ENCODE results near the gene SERPINB6.
"Not testable (repeated sequence)": the region's sequence is repeated elsewhere in the genome, so short reads cannot be mapped to it uniquely, and the experiment has no call there.

The SERPINB6 gene

DNA sequence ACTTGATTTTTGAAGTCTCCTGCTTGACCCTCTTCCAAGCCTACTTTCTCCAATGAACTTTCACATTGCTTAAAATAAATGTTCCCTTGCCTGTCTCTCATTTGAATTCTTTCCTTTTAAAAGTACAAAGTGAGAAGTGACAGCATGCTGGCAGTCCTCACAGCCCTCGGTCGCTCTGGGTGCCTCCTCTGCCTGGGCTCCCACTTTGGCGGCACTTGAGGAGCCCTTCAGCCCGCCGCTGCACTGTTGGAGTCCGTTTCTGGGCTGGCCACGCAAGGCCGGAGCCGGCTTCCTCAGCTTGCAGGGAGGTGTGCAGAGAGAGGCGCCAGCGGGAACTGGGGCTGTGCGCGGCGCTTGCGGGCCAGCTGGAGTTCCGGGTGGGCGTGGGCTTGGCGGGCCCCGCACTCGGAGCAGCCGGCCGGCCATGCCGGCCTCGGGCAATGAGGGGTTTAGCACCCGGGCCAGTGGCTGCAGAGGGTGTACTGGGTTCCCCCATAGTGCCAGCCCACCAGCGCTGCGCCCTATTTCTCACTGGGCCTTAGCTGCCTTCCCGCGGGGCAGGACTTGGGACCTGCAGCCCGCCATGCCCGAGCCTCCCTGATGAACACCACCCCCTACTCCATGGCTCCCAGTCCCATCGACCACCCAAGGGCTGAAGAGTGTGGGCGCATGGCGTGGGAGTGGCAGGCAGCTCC is 31.9 kb downstream of the SERPINB6 start:
- no peak for DNase-seq (ENCODE audit: low read depth, low spot score)

DNA sequence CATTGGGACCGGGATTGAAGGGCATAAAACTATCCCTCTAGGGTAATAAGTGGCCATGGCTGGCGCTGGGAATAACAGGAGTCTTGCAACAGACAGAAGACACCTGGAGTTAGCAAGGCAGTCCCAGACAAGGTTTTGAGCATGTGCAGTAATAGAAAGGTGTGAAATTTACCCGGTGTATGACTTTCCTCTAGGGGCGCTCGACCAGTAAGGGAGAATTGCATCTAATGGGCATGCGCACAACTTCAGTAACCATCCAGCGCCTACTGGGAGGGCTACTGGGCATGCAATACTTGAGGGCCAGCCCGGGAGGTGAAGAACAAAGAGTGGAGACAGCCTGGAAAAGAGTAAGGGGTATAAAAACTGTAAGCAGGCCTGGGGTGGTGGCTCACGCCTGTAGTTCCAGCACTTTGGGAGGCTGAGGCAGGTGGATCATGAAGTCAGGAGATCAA is 32.7 kb downstream of the SERPINB6 start:
- no peak for DNase-seq (ENCODE audit: low read depth, low spot score)

DNA sequence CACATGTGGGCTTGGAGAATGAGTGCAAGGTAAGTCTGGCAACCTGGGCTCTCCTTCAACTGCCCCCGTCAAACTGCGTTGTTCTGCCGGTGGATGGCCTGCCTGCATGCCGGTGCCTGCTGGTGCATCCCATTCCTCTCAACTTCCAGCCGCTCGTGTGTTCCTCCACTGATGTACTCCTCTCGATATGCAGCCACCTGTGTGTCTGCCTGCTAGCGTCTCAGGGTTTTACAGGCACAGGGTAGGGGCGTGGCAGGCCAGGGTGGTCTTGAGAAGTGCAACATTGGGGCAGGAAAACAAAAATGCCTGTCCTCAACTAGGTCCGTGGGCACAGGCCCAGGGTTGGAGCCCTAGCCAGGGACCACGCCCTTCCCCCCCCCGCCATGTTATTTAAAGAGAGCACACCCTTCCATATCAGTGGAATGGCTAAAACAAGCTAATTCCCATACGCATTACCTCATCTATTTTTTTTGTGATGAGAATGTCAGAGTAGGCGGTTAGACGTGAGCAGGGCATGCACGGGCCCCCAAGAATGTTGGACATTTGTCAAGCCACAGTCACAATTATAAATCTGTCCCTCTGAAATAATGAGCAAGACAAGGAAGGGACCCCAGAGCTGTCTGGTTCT is 33.2 kb downstream of the SERPINB6 start:
- no peak for DNase-seq (ENCODE audit: low read depth, low spot score)

DNA sequence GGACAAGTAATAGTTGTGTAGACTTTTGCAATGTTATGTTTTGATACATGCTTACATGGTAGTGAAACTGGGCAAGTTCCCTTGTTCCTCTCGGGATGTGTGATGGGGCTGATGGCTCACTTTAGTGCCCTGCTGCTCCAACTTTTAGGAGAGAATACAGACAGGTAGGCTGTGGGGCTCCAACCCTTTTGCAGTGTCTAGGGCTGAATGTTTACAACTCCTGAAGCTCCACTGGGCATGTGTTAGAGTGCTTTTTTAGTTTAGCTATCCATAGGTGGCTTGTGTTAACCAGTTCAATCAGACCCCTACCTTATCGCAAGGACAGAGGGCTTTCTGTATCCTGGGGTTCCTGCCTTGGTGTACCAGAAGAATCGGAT is 33.8 kb downstream of the SERPINB6 start:
- DNase-seq (ENCODE audit: low read depth, low spot score) = no peak

DNA sequence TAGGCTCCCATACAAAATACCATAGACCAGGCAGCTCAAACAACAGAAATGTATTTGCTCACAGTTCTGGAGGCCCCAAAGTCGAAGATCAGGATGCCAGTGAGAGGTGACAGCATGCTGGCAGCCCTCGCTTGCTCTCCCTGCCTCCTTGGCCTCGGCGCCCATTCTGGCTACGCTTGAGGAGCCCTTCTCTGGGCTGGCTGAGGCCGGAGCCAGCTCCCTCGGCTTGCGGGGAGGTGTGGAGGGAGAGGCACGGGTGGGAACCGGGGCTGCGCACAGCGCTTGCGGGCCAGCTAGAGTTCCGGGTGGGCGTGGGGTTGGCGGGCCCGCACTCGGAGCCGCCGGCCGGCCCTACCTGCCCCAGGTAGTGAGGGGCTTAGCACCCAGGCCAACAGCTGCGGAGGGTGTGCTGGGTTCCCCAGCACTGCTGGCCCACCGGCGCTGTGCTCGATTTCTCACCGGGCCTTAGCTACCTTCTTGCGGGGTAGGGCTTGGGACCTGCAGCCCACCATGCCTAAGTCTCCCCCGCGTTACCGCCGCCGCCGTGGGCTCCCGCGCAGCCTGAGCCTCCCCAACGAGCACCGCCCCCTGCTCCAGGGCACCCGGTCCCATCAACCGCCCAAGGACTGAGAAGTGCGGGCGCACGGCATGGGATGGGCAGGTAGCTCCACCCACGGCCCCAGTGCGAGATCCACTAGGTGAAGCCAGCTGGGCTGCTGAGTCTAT is 35.6 kb downstream of the SERPINB6 start:
- DNase-seq (ENCODE audit: low read depth, low spot score) = no peak

DNA sequence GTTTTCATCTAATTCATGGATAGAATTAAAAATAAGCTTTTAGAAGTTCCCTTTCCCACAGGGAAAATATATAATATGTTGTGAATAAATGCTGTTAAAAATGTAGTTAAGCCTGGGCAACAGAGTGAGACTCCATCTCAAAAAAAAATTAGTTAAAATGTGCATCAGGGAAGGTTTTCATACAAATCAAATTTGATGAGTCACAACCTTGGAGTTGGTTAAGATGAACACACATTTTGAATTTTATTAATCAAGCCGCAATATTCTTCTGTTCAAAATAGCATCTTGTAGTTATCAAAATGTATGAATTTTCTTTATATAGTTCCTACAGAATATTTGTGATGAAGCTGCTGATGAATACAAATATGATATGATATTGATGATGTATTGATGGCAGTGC is 37.3 kb downstream of the SERPINB6 start:
- DNase-seq (ENCODE audit: low read depth, low spot score) = no peak

DNA sequence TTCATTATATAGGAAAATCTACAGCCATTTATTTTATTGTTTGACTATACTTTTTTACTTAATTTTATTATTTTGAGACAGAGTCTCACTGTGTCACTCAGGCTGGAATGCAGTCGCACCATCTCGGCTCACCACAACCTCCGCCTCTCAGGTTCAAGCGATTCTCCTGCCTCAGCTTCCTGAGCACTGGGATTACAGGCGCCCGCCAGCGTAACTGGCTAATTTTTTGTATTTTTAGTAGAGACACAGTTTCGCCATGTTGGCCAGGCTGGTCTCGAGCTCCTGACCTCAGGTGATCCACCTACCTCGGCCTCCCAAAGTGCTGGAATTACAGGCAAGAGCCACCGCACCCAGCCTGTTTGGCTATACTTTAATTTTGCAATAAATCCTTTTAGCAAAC is 38.5 kb downstream of the SERPINB6 start:
- not testable (repeated sequence) for DNase-seq (ENCODE audit: low read depth, low spot score)

DNA sequence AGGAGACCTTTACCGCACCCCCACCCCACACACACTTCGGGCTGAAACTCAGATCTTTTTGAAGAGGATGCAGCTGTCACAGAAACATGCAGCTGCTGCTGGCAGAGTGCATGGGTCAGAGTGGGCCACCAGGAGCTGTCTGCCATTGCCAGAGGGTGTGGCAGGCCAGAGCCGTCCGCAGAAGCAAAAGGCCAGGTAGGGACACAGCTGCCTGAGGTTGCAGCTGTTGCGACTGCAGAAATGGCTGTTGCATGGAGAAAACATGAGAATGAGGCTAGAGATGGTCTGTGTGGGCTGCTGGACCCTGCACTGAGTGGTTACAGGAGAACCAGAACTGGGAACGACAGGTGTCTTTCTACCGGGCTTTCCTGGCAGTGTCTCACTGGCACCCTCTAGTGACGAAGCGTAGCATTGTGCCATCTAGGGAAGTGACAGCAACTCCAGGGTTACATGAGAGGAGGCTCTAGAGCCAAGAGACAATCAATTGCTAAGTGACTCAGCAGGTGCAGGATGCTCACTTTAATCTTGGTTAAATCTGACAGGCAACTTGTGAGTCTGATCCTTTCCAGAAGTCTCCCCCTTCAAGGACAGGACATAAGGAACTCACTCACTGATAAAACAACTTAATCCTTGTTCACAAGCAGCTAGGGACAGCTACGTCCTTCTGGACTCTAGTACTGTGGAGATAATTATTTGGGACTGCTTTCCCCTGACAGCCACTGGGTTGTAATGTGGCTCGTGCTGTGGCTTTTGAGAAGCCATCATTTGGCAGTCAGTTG is 39.2 kb downstream of the SERPINB6 start:
- peak; percentile 97 for DNase-seq (ENCODE audit: low read depth, low spot score)

DNA sequence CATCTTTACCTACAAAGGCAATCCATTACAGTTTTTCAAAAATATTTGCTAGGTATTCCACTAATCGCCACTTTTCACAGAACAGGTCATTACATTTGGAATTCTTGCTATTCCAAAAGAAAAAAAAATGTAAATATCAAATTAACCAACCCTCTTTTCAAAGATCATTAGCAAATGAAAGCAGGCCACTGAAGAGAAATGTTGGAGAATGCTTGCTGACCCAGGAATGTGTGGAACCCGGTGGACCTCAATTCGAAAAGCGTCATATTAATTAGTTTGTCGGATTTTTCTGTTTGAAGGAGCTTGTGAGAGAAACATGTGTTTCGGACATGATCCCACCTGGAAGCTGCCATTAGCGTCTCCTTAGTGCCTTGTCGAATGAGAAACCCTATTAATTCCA is 40.3 kb downstream of the SERPINB6 start:
- no peak for DNase-seq (ENCODE audit: low read depth, low spot score)

DNA sequence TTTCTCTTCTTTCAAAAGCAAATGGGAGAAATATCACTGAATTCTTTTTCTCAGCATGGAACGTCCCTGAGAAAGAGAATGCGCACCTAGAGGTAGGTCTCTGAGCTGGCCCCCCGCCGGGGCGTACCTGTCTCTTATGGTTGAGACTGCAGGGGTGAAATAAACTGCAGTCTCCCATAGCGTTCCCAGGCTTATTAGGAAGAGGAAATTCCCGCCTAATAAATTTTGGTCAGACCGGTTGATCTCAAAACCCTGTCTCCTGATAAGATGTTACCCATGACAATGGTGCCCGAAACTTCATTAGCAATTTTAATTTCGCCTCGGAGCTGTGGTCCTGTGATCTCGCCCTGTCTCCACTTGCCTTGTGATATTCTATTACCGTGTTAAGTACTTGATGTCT is 43.4 kb downstream of the SERPINB6 start:
- DNase-seq (ENCODE audit: low read depth, low spot score) = peak; percentile 66

DNA sequence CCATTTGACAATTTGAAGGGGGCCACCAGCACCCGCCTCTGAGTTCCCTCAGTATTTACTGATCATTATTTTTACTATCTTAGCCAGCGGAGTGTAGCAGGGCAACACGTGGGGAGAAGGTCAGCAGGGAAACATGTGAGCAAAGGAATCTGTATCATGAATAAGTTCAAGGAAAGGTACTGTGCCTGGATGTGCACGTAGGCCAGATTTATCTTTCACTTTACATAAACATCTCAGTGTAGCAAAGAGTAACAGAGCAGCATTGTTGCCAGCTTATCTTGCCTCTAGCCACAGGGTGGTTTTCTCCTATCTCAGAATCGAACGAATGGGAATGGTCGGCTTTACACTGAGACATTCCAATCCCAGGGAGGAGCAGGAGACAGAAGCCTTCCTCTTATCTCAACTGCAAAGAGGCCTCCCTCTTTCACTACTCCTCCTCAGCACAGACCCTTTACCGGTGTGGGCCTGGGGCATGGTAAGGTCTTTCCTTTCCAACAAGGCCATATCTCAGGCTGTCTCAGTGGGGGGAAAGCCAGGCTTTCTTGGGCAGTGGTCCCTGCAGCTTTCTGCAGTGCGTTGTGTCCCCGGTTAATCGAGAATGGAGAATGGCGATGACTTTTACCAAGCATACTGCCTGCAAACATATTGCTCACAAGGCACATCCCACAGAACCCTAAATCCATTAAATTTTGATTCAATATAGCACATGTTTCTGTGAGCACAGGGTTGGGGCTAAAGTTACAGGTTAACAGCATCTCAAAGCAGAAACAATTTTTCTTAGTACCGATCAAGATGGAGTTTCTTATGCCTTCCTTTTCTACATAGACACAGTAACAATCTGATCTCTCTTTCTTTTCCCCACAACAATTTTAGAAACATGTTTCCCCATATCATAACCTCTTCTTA is 45.3 kb downstream of the SERPINB6 start:
- DNase-seq (ENCODE audit: low read depth, low spot score) = peak; percentile 89

DNA sequence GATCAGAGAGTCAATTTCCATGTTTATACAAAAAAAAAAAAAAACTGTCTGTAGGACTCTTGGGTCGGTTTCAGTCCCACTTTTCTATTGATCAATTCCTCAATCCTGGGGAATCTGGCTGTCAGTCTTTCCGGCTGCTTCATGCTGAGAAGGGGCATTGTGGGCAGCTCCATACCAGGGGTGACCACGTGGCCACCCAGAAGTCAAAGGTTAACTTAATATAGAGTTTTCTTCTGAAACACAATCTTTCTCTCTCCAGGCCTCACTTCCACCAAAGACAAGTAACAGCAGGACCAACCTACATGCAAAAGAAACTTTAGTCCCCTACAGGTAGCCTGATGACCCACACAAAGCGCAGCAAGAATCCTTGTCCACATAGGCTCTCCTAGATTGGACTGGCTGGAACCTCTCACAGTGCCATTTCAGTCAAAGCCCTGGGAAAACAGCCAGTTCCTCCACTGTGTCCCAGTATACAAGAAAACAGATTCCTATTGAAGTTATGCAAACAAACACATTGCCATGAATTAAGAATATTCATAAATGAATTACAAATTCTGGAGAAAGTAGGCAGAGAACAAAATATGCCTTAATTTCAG is 49.7 kb downstream of the SERPINB6 start:
- no peak for DNase-seq (ENCODE audit: low read depth, low spot score)

DNA sequence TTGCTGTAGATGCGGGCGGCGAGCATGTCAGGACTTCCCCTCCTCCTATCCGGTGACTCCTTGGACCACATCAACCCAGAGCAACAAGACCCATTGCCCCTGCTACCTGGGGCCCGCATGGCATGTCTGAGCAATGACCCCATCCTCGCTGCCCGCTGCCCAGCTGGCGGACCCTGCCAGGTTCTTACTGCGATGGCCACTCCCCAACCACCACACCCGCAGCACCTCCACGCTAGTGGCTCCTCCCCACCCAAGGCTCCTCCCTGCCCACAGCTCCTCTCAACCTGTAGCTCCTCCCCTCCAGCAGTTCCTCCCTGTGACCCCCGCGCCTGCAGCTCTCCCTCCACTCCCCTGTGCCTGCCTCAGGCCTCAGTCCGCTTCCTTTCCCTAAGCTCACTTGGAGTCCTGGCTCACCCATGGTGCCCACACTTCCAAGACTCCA is 50.7 kb downstream of the SERPINB6 start:
- peak; percentile 47 for DNase-seq (ENCODE audit: low read depth, low spot score)

DNA sequence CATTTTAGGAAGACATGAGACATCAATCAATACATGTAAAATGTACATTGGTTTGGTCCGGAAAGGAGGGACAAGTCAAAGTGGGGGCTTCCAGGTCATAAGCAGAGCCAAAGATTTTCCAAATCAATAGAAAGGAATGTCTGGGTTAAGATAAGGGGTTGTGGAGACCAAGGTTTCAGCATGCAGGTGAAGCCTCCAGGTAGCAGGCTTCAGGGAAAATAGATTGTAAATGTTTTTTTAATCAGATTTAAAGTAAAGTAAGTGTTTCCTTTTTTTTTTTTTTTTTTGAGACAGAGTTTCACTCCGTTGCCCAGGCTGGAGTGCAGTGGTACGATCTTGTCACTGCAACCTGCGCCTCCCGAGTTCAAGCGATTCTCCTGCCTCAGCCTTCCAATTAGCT is 51.5 kb downstream of the SERPINB6 start:
- no peak for DNase-seq (ENCODE audit: low read depth, low spot score)

DNA sequence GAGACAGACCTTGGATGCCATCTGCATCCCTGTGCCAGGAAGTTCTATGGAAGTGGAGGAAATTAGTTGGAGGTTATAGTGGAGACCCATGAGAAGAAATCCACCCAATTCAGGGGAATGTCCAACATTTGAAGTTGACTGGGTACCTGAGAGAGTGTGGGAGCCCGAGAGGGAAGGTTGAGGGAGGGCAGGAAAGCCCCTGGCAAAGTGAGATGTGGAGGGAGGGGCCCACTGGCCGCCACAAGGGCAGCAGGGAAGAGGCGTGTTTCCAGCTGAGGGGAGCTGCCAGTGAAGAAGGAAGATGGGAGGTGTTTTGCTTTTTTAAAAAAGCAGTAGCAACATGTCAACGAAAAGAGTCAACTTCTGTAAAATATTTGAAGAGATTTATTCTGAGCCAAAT is 52.0 kb downstream of the SERPINB6 start:
- no peak for DNase-seq (ENCODE audit: low read depth, low spot score)

DNA sequence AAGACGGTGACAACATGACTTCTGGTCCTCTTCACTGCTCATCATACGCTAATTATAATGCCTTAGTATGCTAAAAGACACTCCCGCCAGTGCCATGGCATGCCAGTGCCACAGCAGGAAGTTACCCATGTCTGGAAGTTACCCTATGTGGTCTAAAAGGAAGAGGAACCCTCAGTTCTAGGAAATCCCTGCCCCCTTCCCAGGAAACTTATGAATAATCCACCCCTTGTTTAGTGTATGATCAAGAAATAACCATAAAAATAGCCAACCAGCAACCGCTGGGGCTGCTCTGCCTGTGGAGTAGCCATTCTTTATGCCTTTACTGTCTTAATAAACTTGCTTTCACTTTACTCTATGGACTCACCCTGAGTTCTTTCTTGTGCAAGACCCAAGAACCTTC is 52.4 kb downstream of the SERPINB6 start:
- DNase-seq (ENCODE audit: low read depth, low spot score) = no peak

DNA sequence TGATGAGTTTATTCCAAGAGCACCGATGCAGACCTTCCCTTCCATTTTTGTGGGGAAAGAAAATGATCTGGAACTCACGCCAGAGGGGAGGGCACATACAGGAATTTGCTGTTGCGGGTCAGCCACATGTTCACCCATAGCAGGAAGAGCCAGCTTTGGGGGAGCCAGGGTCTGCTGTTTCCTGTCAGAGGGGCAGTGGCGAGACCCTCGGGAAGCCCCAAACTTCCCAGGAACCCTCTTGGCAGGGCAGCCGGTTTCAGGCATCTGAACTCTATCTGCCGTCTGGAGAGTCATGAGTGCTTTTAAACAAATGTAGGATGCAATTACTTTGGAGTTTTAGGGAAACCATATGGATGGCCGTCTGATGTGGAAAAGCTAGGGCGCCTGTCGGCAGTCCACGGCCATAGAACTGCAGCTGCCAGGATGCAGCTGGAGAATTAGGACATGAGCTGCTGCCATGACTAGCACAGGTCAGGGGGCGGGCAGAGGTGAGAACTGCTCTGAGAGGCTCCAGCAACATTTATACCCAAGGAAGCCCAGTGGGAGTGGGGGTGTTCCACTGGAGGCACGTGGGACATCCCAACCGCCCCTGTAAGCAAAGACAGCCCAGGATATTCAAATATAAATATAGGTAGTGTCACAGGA is 53.4 kb downstream of the SERPINB6 start:
- DNase-seq (ENCODE audit: low read depth, low spot score) = no peak

DNA sequence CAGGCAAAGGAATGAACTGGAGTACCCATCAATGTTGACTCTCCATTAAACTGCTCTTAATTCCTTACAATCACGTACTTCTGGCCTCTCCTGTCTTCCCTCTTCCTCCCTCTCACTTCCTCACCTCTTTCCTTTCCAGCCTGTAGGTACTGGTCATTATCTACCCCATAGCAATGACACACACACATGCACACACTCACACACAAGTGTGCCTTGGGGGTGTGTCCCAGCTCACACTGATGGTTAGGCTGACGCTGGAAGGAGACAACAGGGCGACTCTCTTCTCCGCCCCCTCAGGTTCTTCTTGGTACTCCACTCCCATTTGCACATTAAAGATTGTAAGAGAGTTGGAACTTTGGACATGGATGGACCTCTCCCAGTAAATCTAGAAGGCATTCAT is 54.3 kb downstream of the SERPINB6 start:
- peak; percentile 39 for DNase-seq (ENCODE audit: low read depth, low spot score)

DNA sequence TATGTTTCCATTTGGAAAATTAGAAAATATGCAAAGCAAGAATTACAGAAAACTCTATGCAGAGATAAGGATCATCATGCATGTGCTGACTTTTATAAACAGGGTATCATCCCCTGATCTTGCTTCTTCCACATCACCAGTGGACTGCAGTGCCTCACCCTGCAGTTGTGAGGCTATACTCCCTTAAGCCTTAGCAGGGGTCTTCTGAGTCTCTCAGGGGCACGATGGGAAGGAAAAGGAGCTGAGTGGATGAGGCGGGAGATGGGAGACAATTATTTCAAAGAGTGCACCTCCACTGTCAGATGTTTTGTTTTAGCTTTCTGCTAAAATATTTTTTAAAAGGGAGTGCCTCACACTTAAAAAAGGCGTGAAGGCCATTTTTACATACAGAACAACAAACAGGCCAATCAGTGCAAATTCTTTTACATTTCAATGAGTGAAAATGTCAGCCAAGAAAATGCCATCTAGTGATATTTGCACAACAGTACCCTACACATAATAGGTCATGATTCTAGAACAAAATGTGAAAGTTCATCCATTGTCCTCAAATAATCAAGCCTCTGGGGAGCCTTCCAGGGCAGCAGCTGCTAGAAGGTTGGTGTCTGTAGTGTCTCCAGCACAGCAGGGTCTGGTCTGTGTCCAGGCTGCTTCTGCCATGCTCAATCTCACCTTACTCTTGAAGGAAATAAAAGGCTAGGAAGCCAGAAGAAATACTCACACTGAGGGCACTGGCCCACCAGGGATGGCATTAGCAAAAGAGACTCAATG is 55.0 kb downstream of the SERPINB6 start:
- DNase-seq (ENCODE audit: low read depth, low spot score) = no peak
